ENCODE measurements around the gene CTBP1. TPM values are rescaled to one million over a fixed set of nuclear protein-coding genes. Genes with fewer than 3 reads are reported as not detected.

The CTBP1 gene
- total and polyA plus RNA-seq, 7 donors: 109 to 165 (median 130) TPM

DNA sequence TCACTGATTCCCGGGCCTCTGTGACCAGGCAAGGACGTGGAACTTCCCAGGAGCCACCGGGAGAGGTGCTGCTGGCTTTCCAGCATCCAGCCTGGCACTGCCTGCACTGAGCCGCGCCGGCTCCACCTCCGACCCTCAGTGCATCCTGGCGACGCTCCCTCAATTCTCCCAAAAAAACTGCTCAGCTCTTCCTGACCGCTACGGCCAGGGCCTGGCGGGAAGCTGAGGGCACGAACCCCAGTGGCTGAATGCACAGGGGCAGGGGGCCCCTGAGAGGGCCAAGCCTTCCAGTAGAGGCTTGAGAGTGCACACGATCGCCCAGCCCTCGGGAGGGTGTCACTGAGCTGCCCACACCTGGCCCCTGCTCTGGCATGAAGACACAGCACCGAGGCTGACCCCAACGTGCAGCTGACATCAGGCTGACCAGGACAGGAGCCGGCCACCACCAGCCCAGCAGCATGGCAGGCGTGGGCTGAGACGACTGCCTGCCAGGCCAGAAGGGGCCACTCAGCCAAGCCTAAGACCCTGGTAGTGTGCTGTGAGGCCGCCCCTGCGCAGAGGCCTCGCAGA, 6.9 kb downstream of the CTBP1 start:
- Histone ChIP-seq H3K27me3 (ENCODE audit: insufficient read depth in 3 of 3, low read length in 2 of 3) (no peaks in the 10 kb centered on the region), H3K4me3 (no peak overlapping the region), H3K36me3 (ENCODE audit: insufficient read depth in 1 of 2, low read depth in 1 of 2) (peaks cover 0 to 23% of the 10 kb centered on the region in 2 donors), H3K9me3 (no peaks in the 10 kb centered on the region), H3K4me1 (peaks cover 66% of the 10 kb centered on the region), H3K27ac (no peak overlapping the region)
- intact Hi-C loops (cut with DNase I): no loop called here
- DNase-seq (peak in 1 of 2 donors; percentile 28), ATAC-seq (no peak)
- TF ChIP-seq, protein P1, sequence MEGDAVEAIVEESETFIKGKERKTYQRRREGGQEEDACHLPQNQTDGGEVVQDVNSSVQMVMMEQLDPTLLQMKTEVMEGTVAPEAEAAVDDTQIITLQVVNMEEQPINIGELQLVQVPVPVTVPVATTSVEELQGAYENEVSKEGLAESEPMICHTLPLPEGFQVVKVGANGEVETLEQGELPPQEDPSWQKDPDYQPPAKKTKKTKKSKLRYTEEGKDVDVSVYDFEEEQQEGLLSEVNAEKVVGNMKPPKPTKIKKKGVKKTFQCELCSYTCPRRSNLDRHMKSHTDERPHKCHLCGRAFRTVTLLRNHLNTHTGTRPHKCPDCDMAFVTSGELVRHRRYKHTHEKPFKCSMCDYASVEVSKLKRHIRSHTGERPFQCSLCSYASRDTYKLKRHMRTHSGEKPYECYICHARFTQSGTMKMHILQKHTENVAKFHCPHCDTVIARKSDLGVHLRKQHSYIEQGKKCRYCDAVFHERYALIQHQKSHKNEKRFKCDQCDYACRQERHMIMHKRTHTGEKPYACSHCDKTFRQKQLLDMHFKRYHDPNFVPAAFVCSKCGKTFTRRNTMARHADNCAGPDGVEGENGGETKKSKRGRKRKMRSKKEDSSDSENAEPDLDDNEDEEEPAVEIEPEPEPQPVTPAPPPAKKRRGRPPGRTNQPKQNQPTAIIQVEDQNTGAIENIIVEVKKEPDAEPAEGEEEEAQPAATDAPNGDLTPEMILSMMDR (IDR thresholded peaks at IDR 0.05): no peak
- 48 to 59% (median 50%) methylated on average over 24 of the region's 24 CpGs for WGBS, 3 donors

DNA sequence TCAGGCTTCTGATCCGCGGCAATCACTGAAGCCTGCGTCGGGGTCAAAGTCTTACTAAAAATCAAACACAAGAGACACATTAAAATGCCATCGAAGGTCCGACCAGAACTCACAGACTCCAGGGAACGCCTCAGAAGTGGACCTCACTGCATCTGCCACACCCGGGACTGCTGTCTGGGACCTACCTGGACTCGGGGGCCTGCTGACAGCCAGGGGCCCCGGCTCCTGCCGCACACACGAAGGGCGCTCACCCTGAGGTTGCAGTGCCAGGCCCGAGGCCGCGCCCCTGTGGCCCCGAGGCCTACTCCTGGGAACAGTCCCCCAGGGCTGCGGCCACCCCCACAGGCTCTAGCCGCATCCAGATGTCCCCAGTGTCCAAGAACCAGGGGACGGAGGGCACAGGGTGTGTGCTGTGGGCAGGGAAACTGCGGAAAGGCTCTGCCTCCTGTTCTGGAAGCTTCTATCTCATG, 7.4 kb downstream of the CTBP1 start:
- Histone ChIP-seq H3K36me3 (ENCODE audit: insufficient read depth in 1 of 2, low read depth in 1 of 2) (peaks cover 0 to 23% of the 10 kb centered on the region in 2 donors), H3K27me3 (ENCODE audit: insufficient read depth in 3 of 3, low read length in 2 of 3) (no peaks in the 10 kb centered on the region), H3K4me3 (no peak overlapping the region), H3K9me3 (no peaks in the 10 kb centered on the region), H3K27ac (no peak overlapping the region), H3K4me1 (peaks cover 61% of the 10 kb centered on the region)
- WGBS, 3 donors: 85 to 89% (median 88%) methylated on average over 20 to 21 of the region's 21 CpGs
- TF ChIP-seq, protein P1 (IDR thresholded peaks at IDR 0.05): no peak
- no peak for ATAC-seq
- intact Hi-C loops (cut with DNase I): no loop called here
- peak in 1 of 2 donors; percentile 49 for DNase-seq

DNA sequence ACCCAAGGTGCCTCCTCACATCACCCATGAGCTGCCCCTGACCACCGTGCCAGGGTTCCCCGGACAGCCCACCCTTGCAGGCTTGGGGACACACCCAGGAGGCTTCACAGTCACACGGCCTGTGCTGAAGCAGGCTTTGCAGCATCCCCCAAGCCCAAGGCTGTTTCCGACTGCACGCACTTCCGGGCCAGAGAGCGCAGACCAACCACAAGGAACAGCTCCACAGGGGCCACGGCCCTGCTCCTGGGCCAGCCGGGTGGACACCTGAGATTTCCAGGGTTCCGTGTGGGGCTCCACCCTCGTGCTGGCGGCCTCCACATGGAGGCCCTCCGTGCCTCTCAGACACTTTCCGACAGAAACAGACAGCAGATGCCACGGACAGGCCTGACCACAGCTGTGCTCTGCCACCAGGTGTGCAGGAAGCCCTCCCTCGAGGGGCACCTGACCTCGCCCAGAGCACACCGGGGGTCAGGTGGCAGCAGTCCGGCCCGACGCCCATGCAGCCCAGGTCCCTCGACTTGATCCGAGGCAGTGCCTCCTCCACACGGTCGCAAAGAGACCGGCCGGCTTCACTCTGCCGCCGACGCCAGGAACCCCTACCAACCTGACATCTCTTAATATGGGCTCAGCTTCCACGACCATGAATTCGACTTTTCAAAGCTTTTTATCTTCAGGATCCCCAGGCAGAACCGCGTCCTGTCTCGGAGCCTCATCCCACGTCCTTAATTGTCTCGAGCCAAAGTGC, 8.0 kb downstream of the CTBP1 start:
- ATAC-seq (no peak), DNase-seq (peak in 1 of 2 donors; percentile 50)
- Histone ChIP-seq H3K4me1 (peaks cover 55% of the 10 kb centered on the region), H3K36me3 (ENCODE audit: insufficient read depth in 1 of 2, low read depth in 1 of 2) (peaks cover 0 to 26% of the 10 kb centered on the region in 2 donors), H3K9me3 (no peaks in the 10 kb centered on the region), H3K27ac (no peak overlapping the region), H3K27me3 (ENCODE audit: insufficient read depth in 3 of 3, low read length in 2 of 3) (no peaks in the 10 kb centered on the region), H3K4me3 (no peak overlapping the region)
- TF ChIP-seq, protein P1 (IDR thresholded peaks at IDR 0.05): no peak
- intact Hi-C loops (cut with DNase I): no loop called here
- 86 to 91% (median 87%) methylated on average over 37 of the region's 37 CpGs for WGBS, 3 donors

DNA sequence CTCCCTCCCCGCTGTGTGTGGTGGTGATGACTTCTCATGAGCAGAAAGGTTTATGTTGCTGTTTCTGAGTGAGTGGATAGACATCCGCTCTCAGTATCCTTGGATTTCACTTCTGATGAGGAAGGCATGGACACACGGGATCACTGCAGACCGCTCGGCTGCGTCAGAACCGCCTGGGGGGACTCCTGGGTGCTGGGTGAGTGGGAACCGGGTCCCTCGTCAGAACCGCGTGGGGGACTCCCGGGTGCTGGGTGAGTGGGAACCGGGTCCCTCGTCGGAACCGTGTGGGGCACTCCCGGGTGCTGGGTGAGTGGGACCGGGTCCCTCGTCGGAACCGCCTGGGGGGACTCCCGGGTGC, 9.0 kb downstream of the CTBP1 start:
- DNase-seq (peak in 1 of 2 donors; percentile 41), ATAC-seq (no peak)
- TF ChIP-seq, protein P1 (IDR thresholded peaks at IDR 0.05): no peak
- Histone ChIP-seq H3K27ac (peak overlapping the region; percentile 67), H3K4me3 (no peak overlapping the region), H3K9me3 (no peaks in the 10 kb centered on the region), H3K36me3 (ENCODE audit: insufficient read depth in 1 of 2, low read depth in 1 of 2) (peaks cover 0 to 36% of the 10 kb centered on the region in 2 donors), H3K4me1 (peaks cover 45% of the 10 kb centered on the region), H3K27me3 (ENCODE audit: insufficient read depth in 3 of 3, low read length in 2 of 3) (no peaks in the 10 kb centered on the region)
- WGBS, 3 donors: 88 to 94% (median 89%) methylated on average over 22 of the region's 22 CpGs
- intact Hi-C loops (cut with DNase I): no loop called here
